Measurements from ENCODE around the gene ORAI1.
A peak's percentile ranks its signal among the peaks of the same experiment; 100 is the strongest.

ORAI1 gene

DNA sequence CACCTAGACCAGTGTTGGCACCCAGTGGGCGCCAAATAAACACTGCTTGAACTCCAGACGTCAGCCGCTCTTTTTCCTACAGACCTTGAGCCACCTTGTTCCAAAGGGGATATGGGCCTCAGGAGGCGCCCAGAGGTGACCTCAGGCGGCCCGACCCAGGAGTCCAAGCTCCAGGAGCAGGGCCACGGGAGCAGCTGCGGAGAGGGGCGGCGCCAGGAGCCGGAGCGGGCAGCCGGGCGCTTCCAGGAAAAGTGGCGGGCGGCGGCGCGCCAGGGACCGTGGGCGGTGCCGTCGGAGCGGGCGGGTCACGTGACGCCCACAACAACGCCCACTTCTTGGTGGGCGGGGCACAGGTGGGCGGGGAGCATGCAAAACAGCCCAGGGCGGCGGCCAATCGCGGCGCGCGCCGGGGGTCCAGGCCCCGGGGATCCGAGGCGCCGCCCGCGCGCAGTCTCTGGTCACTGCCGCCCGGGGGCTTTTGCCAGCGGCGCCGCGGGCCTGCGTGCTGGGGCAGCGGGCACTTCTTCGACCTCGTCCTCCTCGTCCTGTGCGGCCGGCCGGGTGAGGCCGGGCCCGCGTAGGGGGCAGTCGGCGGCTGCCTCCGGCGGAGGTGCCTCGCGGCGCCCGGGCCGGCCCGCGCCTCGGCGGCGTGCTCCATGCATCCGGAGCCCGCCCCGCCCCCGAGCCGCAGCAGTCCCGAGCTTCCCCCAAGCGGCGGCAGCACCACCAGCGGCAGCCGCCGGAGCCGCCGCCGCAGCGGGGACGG, at the start of gene ORAI1:
ORAI1 (plus strand) TSS at position 444 of the 766 bp plus-strand sequence.
- TF ChIP-seq, protein P1, sequence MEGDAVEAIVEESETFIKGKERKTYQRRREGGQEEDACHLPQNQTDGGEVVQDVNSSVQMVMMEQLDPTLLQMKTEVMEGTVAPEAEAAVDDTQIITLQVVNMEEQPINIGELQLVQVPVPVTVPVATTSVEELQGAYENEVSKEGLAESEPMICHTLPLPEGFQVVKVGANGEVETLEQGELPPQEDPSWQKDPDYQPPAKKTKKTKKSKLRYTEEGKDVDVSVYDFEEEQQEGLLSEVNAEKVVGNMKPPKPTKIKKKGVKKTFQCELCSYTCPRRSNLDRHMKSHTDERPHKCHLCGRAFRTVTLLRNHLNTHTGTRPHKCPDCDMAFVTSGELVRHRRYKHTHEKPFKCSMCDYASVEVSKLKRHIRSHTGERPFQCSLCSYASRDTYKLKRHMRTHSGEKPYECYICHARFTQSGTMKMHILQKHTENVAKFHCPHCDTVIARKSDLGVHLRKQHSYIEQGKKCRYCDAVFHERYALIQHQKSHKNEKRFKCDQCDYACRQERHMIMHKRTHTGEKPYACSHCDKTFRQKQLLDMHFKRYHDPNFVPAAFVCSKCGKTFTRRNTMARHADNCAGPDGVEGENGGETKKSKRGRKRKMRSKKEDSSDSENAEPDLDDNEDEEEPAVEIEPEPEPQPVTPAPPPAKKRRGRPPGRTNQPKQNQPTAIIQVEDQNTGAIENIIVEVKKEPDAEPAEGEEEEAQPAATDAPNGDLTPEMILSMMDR (IDR thresholded peaks at IDR 0.05; ENCODE audit: borderline replicate concordance, insufficient read depth, low read depth, low read length): no peak
- H3K4me3 ChIP-seq (ENCODE audit: low read depth, low read length): peak within 1 kb of the TSS; percentile 90

DNA sequence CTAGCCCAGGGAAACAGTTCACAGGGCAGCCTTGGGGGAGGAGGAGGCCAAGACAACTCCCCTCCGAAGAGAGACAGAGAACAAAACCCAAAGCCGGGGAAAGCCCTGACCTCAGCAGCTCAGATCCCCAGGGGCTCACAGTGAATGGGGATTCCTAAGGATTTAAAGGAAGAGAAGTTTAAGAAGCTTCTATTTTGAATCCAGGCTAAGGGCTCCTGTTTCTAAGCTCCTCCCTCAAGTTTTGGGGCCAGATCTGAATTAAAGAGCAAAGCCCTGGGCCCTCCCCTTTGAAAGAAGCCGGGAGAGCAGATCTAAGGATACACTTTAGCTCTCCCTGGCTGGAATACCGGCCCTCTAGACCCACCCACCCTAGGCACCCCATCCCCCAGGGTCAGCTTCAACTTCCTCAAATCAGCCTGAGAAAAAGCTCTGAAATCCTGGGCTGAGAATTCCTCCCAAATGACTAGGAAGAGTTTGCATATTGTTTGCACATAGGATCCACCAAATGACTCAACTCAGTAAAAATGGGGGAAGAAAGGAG, 49.4 kb upstream of the ORAI1 start:
- TF ChIP-seq, protein P1 (IDR thresholded peaks at IDR 0.05; ENCODE audit: borderline replicate concordance, insufficient read depth, low read depth, low read length): no peak
- H3K4me3 ChIP-seq (ENCODE audit: low read depth, low read length): no peak overlapping the region

DNA sequence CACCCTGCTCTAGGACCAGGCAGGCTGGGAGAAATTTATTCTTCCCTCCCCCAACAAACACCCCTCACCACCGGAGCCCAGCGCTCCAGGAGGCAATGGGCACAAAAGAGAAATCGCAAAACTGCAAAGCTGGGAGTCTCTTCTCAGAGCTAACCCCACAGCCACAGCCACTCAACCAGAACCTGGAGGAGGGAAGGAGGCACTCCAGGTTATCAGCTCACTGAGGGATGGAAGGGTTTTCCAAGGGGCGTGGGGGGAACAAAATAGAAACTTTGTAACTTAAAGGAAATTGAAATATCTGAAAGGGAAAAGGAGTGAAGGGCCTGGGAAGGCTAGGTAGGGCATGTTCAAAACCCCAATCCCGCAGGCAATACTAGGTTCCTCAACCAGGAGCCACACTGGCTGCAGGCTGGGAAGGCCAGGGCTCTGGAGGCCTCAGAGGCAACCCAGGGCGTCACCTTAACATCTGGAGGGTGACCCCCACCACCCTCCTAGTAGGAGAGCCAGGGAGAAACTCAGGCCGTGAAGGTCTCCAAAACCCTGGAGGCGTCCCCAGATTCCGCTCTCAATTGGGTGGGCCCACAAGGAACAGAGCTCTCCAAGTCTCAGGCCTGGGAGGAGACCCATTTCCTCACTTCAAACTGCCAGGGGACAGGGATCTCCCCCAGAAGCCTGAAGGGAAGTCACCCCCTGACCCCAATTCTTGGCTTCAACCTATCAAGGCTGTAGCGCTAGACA, 48.7 kb upstream of the ORAI1 start:
- TF ChIP-seq, protein P1 (IDR thresholded peaks at IDR 0.05; ENCODE audit: borderline replicate concordance, insufficient read depth, low read depth, low read length): no peak

DNA sequence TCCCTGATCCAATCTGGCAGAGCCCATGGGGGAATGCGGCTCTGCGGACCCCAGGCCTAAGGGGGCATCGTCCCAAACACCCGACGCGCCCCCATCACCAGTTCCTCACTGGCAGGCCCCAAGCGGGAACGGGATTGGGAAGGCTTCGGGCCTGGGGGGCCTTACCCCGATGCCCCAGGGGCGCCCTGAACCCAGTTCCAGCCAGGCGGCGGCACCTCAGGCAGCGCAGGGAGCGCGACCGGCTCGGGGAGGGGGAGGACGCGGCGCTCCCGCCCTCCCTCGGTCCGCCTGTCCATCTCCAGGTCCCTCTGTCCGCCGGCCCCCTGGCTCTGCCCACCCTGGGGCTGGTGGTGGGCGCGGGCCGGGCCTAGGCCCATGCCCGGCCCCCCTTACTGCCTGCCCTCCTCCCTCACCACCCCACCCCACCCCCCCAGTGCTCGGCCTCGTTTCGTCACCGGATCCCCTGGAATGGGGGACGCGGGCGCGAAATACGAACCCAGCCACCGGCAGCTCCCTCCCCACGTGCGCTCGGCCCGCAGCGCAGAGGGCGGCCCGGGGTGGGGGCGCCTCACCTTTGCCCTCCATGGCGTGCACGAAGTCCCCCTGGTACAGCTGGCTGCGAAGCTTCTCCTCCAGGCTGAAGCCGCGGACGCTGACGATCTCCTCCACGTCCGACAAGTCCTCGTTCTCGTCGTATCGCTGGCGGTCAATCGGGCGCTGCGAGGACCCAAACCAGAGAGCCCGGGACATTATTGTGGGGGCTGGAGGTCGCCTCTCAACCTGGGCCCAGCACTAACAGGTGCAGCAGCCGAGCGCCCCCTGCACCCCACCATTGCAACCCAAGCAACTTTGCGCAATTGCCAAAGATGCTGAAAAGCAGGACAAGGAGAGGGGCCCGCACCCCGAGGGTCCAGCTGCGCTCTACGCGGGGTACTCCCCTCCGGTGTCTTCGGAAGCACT, 47.8 kb upstream of the ORAI1 start:
- peak overlapping the region; percentile 54 for H3K4me3 ChIP-seq (ENCODE audit: low read depth, low read length)

More for the DNA sequence above, 48.7 kb upstream of the ORAI1 start:
- H3K4me3 ChIP-seq (ENCODE audit: low read depth, low read length): no peak overlapping the region

DNA sequence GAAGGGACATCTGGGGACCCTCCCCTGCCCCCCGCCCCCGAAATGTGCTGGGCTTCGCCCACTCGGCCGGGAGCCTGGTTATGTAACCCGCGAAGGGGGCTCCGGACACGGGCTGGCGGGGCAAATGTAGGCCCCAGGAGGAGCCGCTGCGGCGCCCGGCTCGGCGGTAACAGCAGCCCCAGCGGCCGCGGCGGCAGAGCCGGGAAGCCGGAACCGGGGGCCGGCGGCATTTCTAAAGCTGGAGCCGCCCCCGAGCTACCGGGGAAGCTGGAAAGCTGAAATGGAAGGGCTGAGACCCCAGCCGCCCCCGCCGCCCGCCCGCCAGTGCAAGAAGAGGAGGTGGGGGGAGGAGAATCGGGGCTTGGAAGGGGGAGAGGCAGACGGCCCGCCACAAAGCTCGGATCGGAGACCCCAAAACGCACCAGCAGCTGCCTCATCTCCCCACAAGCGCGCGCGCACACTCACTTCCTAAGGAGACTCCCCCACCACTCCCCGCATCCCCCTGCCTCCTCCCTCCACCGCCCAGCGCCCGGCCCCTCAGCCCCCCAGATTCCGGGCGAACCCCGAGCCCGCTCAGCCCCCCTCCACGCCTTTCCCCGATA, 47.0 kb upstream of the ORAI1 start:
- TF ChIP-seq, protein P1 (IDR thresholded peaks at IDR 0.05; ENCODE audit: borderline replicate concordance, insufficient read depth, low read depth, low read length): no peak

More for the DNA sequence above, 47.8 kb upstream of the ORAI1 start:
- TF ChIP-seq, protein P1 (IDR thresholded peaks at IDR 0.05; ENCODE audit: borderline replicate concordance, insufficient read depth, low read depth, low read length): 0 out of 2 replicates have a peak, but pooled peaks have one; percentile 3

More for the DNA sequence above, 47.0 kb upstream of the ORAI1 start:
- H3K4me3 ChIP-seq (ENCODE audit: low read depth, low read length): peak overlapping the region; percentile 54

Data from GM12875 (cell line).